SK-N-SH (cell line): Measurements from ENCODE around the gene PRDM5. TPM values are rescaled to one million over a fixed set of nuclear protein-coding genes. Genes with fewer than 3 reads are reported as not detected.

ENCODE experiments used
- CTCF ChIA-PET: fragments of 300-600, 350-600 bp; formaldehyde crosslinking; extraction: SDS; loops from one replicate; lab custom pipeline; 2021; lab: Yijun Ruan, JAX
- POLR2A ChIA-PET: fragments of 350-600 bp; sonication (Branson Sonifier 250); formaldehyde crosslinking; extraction: SDS; loops from one replicate; lab custom pipeline; 2020; ENCODE audit warnings: antibody characterized with exemption, inconsistent platforms; lab: Yijun Ruan, JAX
- DNase-seq: peaks from one replicate; pipeline ENCODE4 v3.0.0; 2012
- H2AFZ ChIP-seq: fragments of 200-600 bp; sonication (generic); 2 replicates; pipeline ENCODE4 v1.8.1; 2016; ENCODE audit warnings: antibody characterized with exemption, mild to moderate bottlenecking, low read depth
- H3F3A ChIP-seq: fragments of 200-600 bp; sonication (generic); replicated peaks from 2 replicates; pipeline ENCODE3; 2016; ENCODE audit warnings: antibody characterized with exemption, mild to moderate bottlenecking; ENCODE audit not compliant: insufficient read depth
- H3K27ac ChIP-seq, 2 experiments: fragments of 200-500 bp in 1 of 2; fragments of 200-600 bp in 1 of 2; sonication (Bioruptor generic) in 1 of 2; sonication (generic), shearing (Covaris generic) in 1 of 2; 2 replicates each; pipeline versions ENCODE4 v1.5.1 to v1.6.1; 2014 to 2016; ENCODE audit warnings: low read depth in 2 of 2, inconsistent platforms in 1 of 2, low read length in 1 of 2, mild to moderate bottlenecking in 1 of 2, mixed read lengths in 1 of 2
- H3K27me3 ChIP-seq: fragments of 200-600 bp; sonication (generic), shearing (Covaris generic); 2 replicates; pipeline ENCODE4 v1.6.1; 2016; ENCODE audit warnings: mixed run types; ENCODE audit not compliant: insufficient read depth
- H3K36me3 ChIP-seq, 2 experiments: fragments of 200-500 bp in 1 of 2; fragments of 200-600 bp in 1 of 2; sonication (Bioruptor generic) in 1 of 2; sonication (generic) in 1 of 2; replicated peaks in 1 of 2; 2 replicates each; pipeline versions ENCODE3 to v1.5.1; 2014 to 2016; ENCODE audit warnings: low read length in 1 of 2, mild to moderate bottlenecking in 1 of 2; ENCODE audit not compliant: insufficient read depth in 2 of 2, control insufficient read depth in 1 of 2
- H3K4me1 ChIP-seq, 2 experiments: fragments of 200-500 bp in 1 of 2; fragments of 200-600 bp in 1 of 2; sonication (Bioruptor generic) in 1 of 2; sonication (generic), shearing (Covaris generic) in 1 of 2; 2 replicates each; pipeline versions ENCODE4 v1.5.1 to v1.6.1; 2014 to 2016; ENCODE audit warnings: low read depth in 1 of 2, low read length in 1 of 2, mixed run types in 1 of 2; ENCODE audit not compliant: insufficient read depth in 2 of 2, control insufficient read depth in 1 of 2
- H3K4me2 ChIP-seq: fragments of 200-600 bp; sonication (generic), shearing (Covaris generic); 2 replicates; pipeline ENCODE4 v1.6.1; 2017; ENCODE audit warnings: mixed run types
- H3K4me3 ChIP-seq, 2 experiments: fragments of 200-500 bp in 1 of 2; fragments of 200-600 bp in 1 of 2; sonication (Bioruptor generic) in 1 of 2; sonication (generic), shearing (Covaris generic) in 1 of 2; 2 replicates each; pipeline versions ENCODE4 v1.5.1 to v1.8.1; 2014 to 2016; ENCODE audit warnings: low read depth in 2 of 2, inconsistent platforms in 1 of 2, low read length in 1 of 2, mild to moderate bottlenecking in 1 of 2, mixed read lengths in 1 of 2, moderate library complexity in 1 of 2
- H3K79me2 ChIP-seq: fragments of 200-600 bp; sonication (generic); 2 replicates; pipeline ENCODE4 v1.8.1; 2017; ENCODE audit warnings: mild to moderate bottlenecking; ENCODE audit not compliant: insufficient read depth
- H3K9ac ChIP-seq: fragments of 200-600 bp; sonication (generic); 2 replicates; pipeline ENCODE4 v1.6.1; 2017; ENCODE audit warnings: mixed run types
- H3K9me2 ChIP-seq: fragments of 200-600 bp; sonication (generic); 2 replicates; pipeline ENCODE4 v1.6.1; 2017; ENCODE audit warnings: mixed run types
- H3K9me3 ChIP-seq: fragments of 200-600 bp; sonication (generic); 2 replicates; pipeline ENCODE4 v1.6.1; 2017; ENCODE audit warnings: mixed run types, mild to moderate bottlenecking, moderate library complexity
- H4K20me1 ChIP-seq: fragments of 200-600 bp; sonication (generic); 2 replicates; pipeline ENCODE4 v1.6.1; 2017; ENCODE audit warnings: mild to moderate bottlenecking, mixed run types; ENCODE audit not compliant: insufficient read depth
- CHD2 ChIP-seq: fragments of 150-350 bp; IDR thresholded peaks from 2 replicates; pipeline ENCODE4 v1.6.1; 2018; ENCODE audit warnings: low read length; ENCODE audit not compliant: partially characterized antibody
- EZH2phosphoT487 ChIP-seq: fragments of 200-600 bp; sonication (generic); IDR thresholded peaks from 2 replicates; pipeline ENCODE4 v1.6.1; 2017; ENCODE audit warnings: low read depth, mixed run types, mild to moderate bottlenecking, antibody characterized with exemption, moderate library complexity, borderline replicate concordance
- FOXJ3 ChIP-seq: sonication (generic); formaldehyde crosslinking; IDR thresholded peaks from 2 replicates; pipeline ENCODE4 v1.5.1; 2020; ENCODE audit warnings: mild to moderate bottlenecking, missing genetic modification reagents
- FOXM1 ChIP-seq: IDR thresholded peaks from 2 replicates; pipeline ENCODE4 v1.4.0; 2012; ENCODE audit warnings: low read depth, mild to moderate bottlenecking
- GATA2 ChIP-seq: sonication (generic); formaldehyde crosslinking; IDR thresholded peaks from 2 replicates; pipeline ENCODE4 v1.5.0; 2020; ENCODE audit warnings: mild to moderate bottlenecking, missing genetic modification reagents
- JUND ChIP-seq: IDR thresholded peaks from 2 replicates; pipeline ENCODE4 v1.4.0; 2012
- MEF2A ChIP-seq: IDR thresholded peaks from 2 replicates; pipeline ENCODE4 v1.4.0; 2012; ENCODE audit warnings: low read depth, borderline replicate concordance
- MXI1 ChIP-seq: IDR thresholded peaks from 2 replicates; pipeline ENCODE4 v1.6.1; 2012; ENCODE audit warnings: mild to moderate bottlenecking, low read depth, low read length, improper control_type of control experiment
- POLR2AphosphoS5 ChIP-seq: IDR thresholded peaks from 2 replicates; pipeline ENCODE4 v1.6.1; 2012; ENCODE audit warnings: low read depth, low read length
- RAD21 ChIP-seq: IDR thresholded peaks from 2 replicates; pipeline ENCODE4 v1.6.1; 2012; ENCODE audit warnings: mild to moderate bottlenecking, low read length
- REST ChIP-seq: IDR thresholded peaks from 2 replicates; pipeline ENCODE4 v1.6.1; 2012; ENCODE audit warnings: mild to moderate bottlenecking, low read depth, low read length, moderate library complexity
- RFX5 ChIP-seq: IDR thresholded peaks from 2 replicates; pipeline ENCODE4 v1.6.1; 2012; ENCODE audit warnings: mild to moderate bottlenecking, improper control_type of control experiment, low read length
- SIN3A ChIP-seq: IDR thresholded peaks from 2 replicates; pipeline ENCODE4 v1.6.1; 2012; ENCODE audit warnings: low read depth, mild to moderate bottlenecking, low read length, moderate library complexity, borderline replicate concordance
- TCF12 ChIP-seq: IDR thresholded peaks from 2 replicates; pipeline ENCODE4 v1.4.0; 2012
- TEAD4 ChIP-seq: IDR thresholded peaks from 2 replicates; pipeline ENCODE4 v1.4.0; 2012; ENCODE audit warnings: mild to moderate bottlenecking, borderline replicate concordance; ENCODE audit not compliant: insufficient read depth
- YY1 ChIP-seq: IDR thresholded peaks from 2 replicates; pipeline ENCODE4 v1.4.0; 2012; ENCODE audit warnings: low read depth, mild to moderate bottlenecking
- WGBS: methylation state at CpG from one replicate; pipeline ENCODE4 v1.1.6; 2017; ENCODE audit warnings: low lambda C conversion rate; 5-methylcytosine and 5-hydroxymethylcytosine counted together
- polyA plus RNA-seq, 3 experiments: library from polyadenylated mRNA; depleted of rRNA; stranded (reverse); fragments of >200 nt; gene quantifications; 2 replicates each; pipeline ENCODE4 v1.2.3, GENCODE V29; 2012
- TF ChIP-seq, protein P1 (sequence below): fragments of 150-350 bp; IDR thresholded peaks from 2 replicates; pipeline ENCODE4 v1.6.1; 2017; ENCODE audit warnings: antibody characterized with exemption, low read length, low read depth, borderline replicate concordance
- TF ChIP-seq, protein P2 (sequence below): fragments of 150-350 bp; IDR thresholded peaks from 2 replicates; pipeline ENCODE4 v1.6.1; 2016; ENCODE audit warnings: mild to moderate bottlenecking, low read depth, low read length
- TF ChIP-seq, protein P3 (sequence below): IDR thresholded peaks from 2 replicates; pipeline ENCODE4 v1.4.0; 2012; ENCODE audit warnings: low read depth

The PRDM5 gene
- polyA plus RNA-seq, 1 of the 3 experiments (the other 2 are of a cell fraction): 3.8 TPM

DNA sequence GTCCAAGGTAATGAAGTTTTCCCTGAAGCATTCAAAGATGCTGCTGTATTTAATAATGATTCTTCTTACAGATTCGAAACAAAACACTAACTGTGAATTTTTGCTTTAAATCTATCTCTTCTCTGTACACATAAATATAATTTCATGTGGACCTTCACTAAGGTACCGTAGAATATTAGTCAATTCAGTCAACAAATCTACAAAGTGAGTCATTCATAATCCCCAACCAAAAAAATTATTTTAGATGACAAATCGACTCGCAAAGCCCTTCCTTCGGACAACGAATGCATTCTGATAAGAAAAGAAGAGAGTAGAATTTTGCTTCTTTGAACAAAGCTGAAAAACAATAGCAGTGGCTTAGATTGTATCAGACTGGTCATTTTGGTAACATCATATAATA lies 95.7 kb downstream of the PRDM5 start:
- TF ChIP-seq MEF2A: no peak
- no peak for TF ChIP-seq TCF12
- TF ChIP-seq JUND: no peak
- TF ChIP-seq REST: no peak
- no peak for TF ChIP-seq RAD21
- TF ChIP-seq EZH2phosphoT487: no peak
- no peak for TF ChIP-seq CHD2
- TF ChIP-seq, protein P1, sequence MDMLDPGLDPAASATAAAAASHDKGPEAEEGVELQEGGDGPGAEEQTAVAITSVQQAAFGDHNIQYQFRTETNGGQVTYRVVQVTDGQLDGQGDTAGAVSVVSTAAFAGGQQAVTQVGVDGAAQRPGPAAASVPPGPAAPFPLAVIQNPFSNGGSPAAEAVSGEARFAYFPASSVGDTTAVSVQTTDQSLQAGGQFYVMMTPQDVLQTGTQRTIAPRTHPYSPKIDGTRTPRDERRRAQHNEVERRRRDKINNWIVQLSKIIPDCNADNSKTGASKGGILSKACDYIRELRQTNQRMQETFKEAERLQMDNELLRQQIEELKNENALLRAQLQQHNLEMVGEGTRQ: no peak
- TF ChIP-seq POLR2AphosphoS5: no peak
- no peak for TF ChIP-seq MXI1
- Histone ChIP-seq H3K9me2 (no peaks in the 10 kb centered on the region), H4K20me1 (no peaks in the 10 kb centered on the region), H3K4me1 (peaks cover 0 to 23% of the 10 kb centered on the region in 2 experiments; a peak in 2 of 4 replicates), H3K36me3 (no peaks in the 10 kb centered on the region), H3K9ac (no peak overlapping the region), H3K27me3 (no peaks in the 10 kb centered on the region), H3K27ac (no peak overlapping the region), H3K79me2 (no peaks in the 10 kb centered on the region), H3K4me3 (no peak overlapping the region), H3F3A (no peaks in the 10 kb centered on the region), H2AFZ (no peak overlapping the region), H3K4me2 (no peak overlapping the region), H3K9me3 (no peaks in the 10 kb centered on the region)
- 89% methylated on average over 6 of the region's 6 CpGs for WGBS
- no peak for DNase-seq
- POLR2A ChIA-PET: no interaction called here
- CTCF ChIA-PET: no interaction called here

- Histone ChIP-seq H3K79me2 (no peaks in the 10 kb centered on the region), H3K4me3 (no peak overlapping the region), H3K9ac (no peak overlapping the region), H3K4me1 (peaks cover 0 to 23% of the 10 kb centered on the region in 2 experiments; a peak in 2 of 4 replicates), H3K27me3 (no peaks in the 10 kb centered on the region), H3F3A (no peaks in the 10 kb centered on the region), H3K4me2 (no peak overlapping the region), H3K36me3 (no peaks in the 10 kb centered on the region), H4K20me1 (no peaks in the 10 kb centered on the region), H3K9me3 (no peaks in the 10 kb centered on the region), H2AFZ (no peak overlapping the region), H3K9me2 (no peaks in the 10 kb centered on the region), H3K27ac (no peak overlapping the region)
- TF ChIP-seq YY1 (no peak), GATA2 (no peak), FOXM1 (no peak), EZH2phosphoT487 (no peak), TEAD4 (no peak), RFX5 (no peak), FOXJ3 (CRISPR knock-in tag) (no peak), POLR2AphosphoS5 (no peak), SIN3A (no peak)
- TF ChIP-seq, protein P2, sequence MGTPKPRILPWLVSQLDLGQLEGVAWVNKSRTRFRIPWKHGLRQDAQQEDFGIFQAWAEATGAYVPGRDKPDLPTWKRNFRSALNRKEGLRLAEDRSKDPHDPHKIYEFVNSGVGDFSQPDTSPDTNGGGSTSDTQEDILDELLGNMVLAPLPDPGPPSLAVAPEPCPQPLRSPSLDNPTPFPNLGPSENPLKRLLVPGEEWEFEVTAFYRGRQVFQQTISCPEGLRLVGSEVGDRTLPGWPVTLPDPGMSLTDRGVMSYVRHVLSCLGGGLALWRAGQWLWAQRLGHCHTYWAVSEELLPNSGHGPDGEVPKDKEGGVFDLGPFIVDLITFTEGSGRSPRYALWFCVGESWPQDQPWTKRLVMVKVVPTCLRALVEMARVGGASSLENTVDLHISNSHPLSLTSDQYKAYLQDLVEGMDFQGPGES: no peak
- TF ChIP-seq, protein P1: no peak
- TF ChIP-seq, protein P3, sequence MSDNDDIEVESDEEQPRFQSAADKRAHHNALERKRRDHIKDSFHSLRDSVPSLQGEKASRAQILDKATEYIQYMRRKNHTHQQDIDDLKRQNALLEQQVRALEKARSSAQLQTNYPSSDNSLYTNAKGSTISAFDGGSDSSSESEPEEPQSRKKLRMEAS: no peak
- ChIA-PET POLR2A (no interaction called here), CTCF (no interaction called here)
- 87% methylated on average over 1 of the region's 1 CpG for WGBS
- no peak for DNase-seq
Observed at GRCh38 chr4:120826449-120826848, 96.1 kb downstream of the PRDM5 start.
